Keratinocyte (primary cell): ENCODE measurements around the gene SCNN1A. TPM values are rescaled to one million over a fixed set of nuclear protein-coding genes. Genes with fewer than 3 reads are reported as not detected.

Experiments used
- DNase-seq: peaks from one replicate; pipeline ENCODE4 v3.0.0-alpha.2; 2011; ENCODE audit warnings: low read depth, missing footprints, low spot score
- FAIRE-seq: peaks from 2 replicates; lab custom pipeline; 2011; peaks lifted over from hg19 to GRCh38; lab: Jason Lieb, UNC
- H2AFZ ChIP-seq: 2 replicates; pipeline ENCODE4 v1.6.0; 2012; ENCODE audit warnings: low read length, control low read depth, inconsistent platforms; ENCODE audit not compliant: control insufficient read depth
- H3K27ac ChIP-seq: 2 replicates; pipeline ENCODE4 v1.5.1; 2011; ENCODE audit warnings: low read length; ENCODE audit not compliant: control insufficient read depth, insufficient read depth
- H3K27me3 ChIP-seq: 3 replicates; pipeline ENCODE4 v1.6.0; 2011; ENCODE audit warnings: low read length; ENCODE audit not compliant: control insufficient read depth, insufficient read depth; ENCODE audit errors: extremely low read depth
- H3K36me3 ChIP-seq, 2 experiments: 2 replicates in 1 of 2; 3 replicates in 1 of 2; pipeline ENCODE4 v1.5.1; 2011; ENCODE audit warnings: low read length in 2 of 2, mild to moderate bottlenecking in 1 of 2; ENCODE audit not compliant: control insufficient read depth in 2 of 2, insufficient read depth in 2 of 2; ENCODE audit errors: extremely low read depth in 1 of 2
- H3K4me1 ChIP-seq: 3 replicates; pipeline ENCODE4 v1.5.1; 2011; ENCODE audit warnings: low read length; ENCODE audit not compliant: control insufficient read depth, insufficient read depth; ENCODE audit errors: extremely low read depth
- H3K4me2 ChIP-seq: 3 replicates; pipeline ENCODE4 v1.6.0; 2011; ENCODE audit warnings: low read depth, low read length; ENCODE audit not compliant: control insufficient read depth, insufficient read depth; ENCODE audit errors: extremely low read depth
- H3K4me3 ChIP-seq, 3 experiments: fragments of 200-600 bp in 1 of 3; sonication (generic) in 1 of 3; 2 replicates in 2 of 3; 3 replicates in 1 of 3; pipeline ENCODE4 v1.5.1; 2011 to 2016; ENCODE audit warnings: low read length in 3 of 3, mild to moderate bottlenecking in 3 of 3, control low read depth in 2 of 3, inconsistent platforms in 1 of 3, low read depth in 1 of 3, mixed read lengths in 1 of 3, mixed run types in 1 of 3, moderate library complexity in 1 of 3; ENCODE audit not compliant: control insufficient read depth in 2 of 3, insufficient read depth in 2 of 3; ENCODE audit errors: extremely low read depth in 1 of 3
- H3K79me2 ChIP-seq: 2 replicates; pipeline ENCODE4 v1.6.0; 2012; ENCODE audit warnings: low read length; ENCODE audit not compliant: control insufficient read depth, insufficient read depth
- H3K9ac ChIP-seq: 3 replicates; pipeline ENCODE4 v1.6.0; 2011; ENCODE audit warnings: low read length; ENCODE audit not compliant: control insufficient read depth, insufficient read depth; ENCODE audit errors: extremely low read depth
- H3K9me1 ChIP-seq: 3 replicates; pipeline ENCODE4 v1.6.0; 2011; ENCODE audit warnings: low read length; ENCODE audit not compliant: control insufficient read depth, insufficient read depth; ENCODE audit errors: extremely low read depth
- H3K9me3 ChIP-seq: 2 replicates; pipeline ENCODE4 v1.5.1; 2012; ENCODE audit warnings: low read depth, low read length; ENCODE audit not compliant: control insufficient read depth
- H4K20me1 ChIP-seq: 3 replicates; pipeline ENCODE4 v1.6.0; 2011; ENCODE audit warnings: low read length; ENCODE audit not compliant: control insufficient read depth, insufficient read depth; ENCODE audit errors: extremely low read depth
- CTCF ChIP-seq, 3 experiments: IDR thresholded peaks in 1 of 3; conservative IDR thresholded peaks in 1 of 3; optimal IDR thresholded peaks in 1 of 3; 2 replicates in 2 of 3; 3 replicates in 1 of 3; pipeline versions ENCODE3 to v1.5.1; 2011; ENCODE audit warnings: low read length in 3 of 3, mild to moderate bottlenecking in 3 of 3, moderate library complexity in 2 of 3, control low read depth in 1 of 3, inconsistent platforms in 1 of 3; ENCODE audit not compliant: insufficient read depth in 2 of 3; ENCODE audit errors: extremely low read depth in 1 of 3
- EZH2 ChIP-seq: IDR thresholded peaks from one replicate; pipeline ENCODE4 v1.6.1; 2012; ENCODE audit warnings: inconsistent platforms, mild to moderate bottlenecking, low read length, moderate library complexity
- dilution Hi-C: fragments of 300-500 bp; cut with MboI; formaldehyde crosslinking; loops from one replicate; pipeline ENCODE4 v1.7.0; 2020; ENCODE audit warnings: low sequenced_read_pairs; ENCODE audit not compliant: extremely low pct_ligation_motif_present
- polyA plus RNA-seq, 5 experiments: library from polyadenylated mRNA; depleted of rRNA in 3 of 5; stranded (reverse) in 3 of 5; stranded (forward) in 1 of 5; unstranded in 1 of 5; fragments of >200 nt; gene quantifications; 1 replicate in 1 of 5; 2 replicates in 3 of 5; 3 replicates in 1 of 5; pipeline versions ENCODE4 v1.2.1 to v1.2.3, GENCODE V29; 2011 to 2012; ENCODE audit warnings: missing spikeins in 2 of 5, low read depth in 1 of 5, low replicate concordance in 1 of 5

SCNN1A gene
- polyA plus RNA-seq, 1 donor (not counting 4 experiments of a cell fraction or from before 2014, with no cell fraction given), result 11.1 TPM

GRCh38 chr12:6380141-6381121 lies 5.1 kb upstream of the SCNN1A start:
- peaks cover 0 to 4% of the 10 kb centered on the region in 2 experiments for H3K36me3 ChIP-seq
- no peaks in the 10 kb centered on the region for H4K20me1 ChIP-seq
- no peak overlapping the region for H3K9ac ChIP-seq
- no peak overlapping the region for H2AFZ ChIP-seq
- H3K79me2 ChIP-seq, result peaks cover 19% of the 10 kb centered on the region
- TF ChIP-seq CTCF (optimal IDR thresholded peaks at IDR 0.05 in 1 of 3, IDR thresholded peaks at IDR 0.05 in 1 of 3, conservative IDR thresholded peaks at IDR 0.05 in 1 of 3; ENCODE audit: extremely low read depth in 1 of 3, insufficient read depth in 2 of 3, low read length in 3 of 3) (no peak), EZH2 (no peak)
- H3K4me1 ChIP-seq, result peaks cover 52% of the 10 kb centered on the region
- no peaks in the 10 kb centered on the region for H3K9me3 ChIP-seq
- no peak overlapping the region for H3K27ac ChIP-seq
- H3K27me3 ChIP-seq, result no peaks in the 10 kb centered on the region
- peak; percentile 73 for FAIRE-seq
- dilution Hi-C loops, result no loop called here
- no peak for DNase-seq
- H3K4me3 ChIP-seq, result no peak overlapping the region
- no peak overlapping the region for H3K4me2 ChIP-seq
- no peaks in the 10 kb centered on the region for H3K9me1 ChIP-seq

- no peak for FAIRE-seq
- no peak overlapping the region for H3K9ac ChIP-seq
- no peak for TF ChIP-seq CTCF (optimal IDR thresholded peaks at IDR 0.05 in 1 of 3, IDR thresholded peaks at IDR 0.05 in 1 of 3, conservative IDR thresholded peaks at IDR 0.05 in 1 of 3; ENCODE audit: extremely low read depth in 1 of 3, insufficient read depth in 2 of 3, low read length in 3 of 3)
- TF ChIP-seq EZH2, result no peak
Observed at GRCh38 chr12:6378709-6379472, 3.5 kb upstream of the SCNN1A start.

More at GRCh38 chr12:6378709-6379472, 3.5 kb upstream of the SCNN1A start:
- Histone ChIP-seq H3K79me2 (peaks cover 12% of the 10 kb centered on the region), H3K4me3 (no peak overlapping the region), H4K20me1 (no peaks in the 10 kb centered on the region), H3K27me3 (no peaks in the 10 kb centered on the region), H2AFZ (no peak overlapping the region), H3K9me3 (no peaks in the 10 kb centered on the region), H3K4me2 (no peak overlapping the region), H3K9me1 (no peaks in the 10 kb centered on the region), H3K4me1 (peaks cover 57% of the 10 kb centered on the region), H3K36me3 (no peaks in the 10 kb centered on the region), H3K27ac (no peak overlapping the region)
- DNase-seq, result no peak
- dilution Hi-C loops, result no loop called here
